SH-SY5Y (cell line): ENCODE results near the gene MTMR12.

ENCODE experiments used
- GATA2 ChIP-seq: IDR thresholded peaks from 2 replicates; pipeline ENCODE4 v1.6.1; 2011; ENCODE audit warnings: mild to moderate bottlenecking, low read depth, low read length
- GATA3 ChIP-seq: IDR thresholded peaks from 2 replicates; pipeline ENCODE4 v1.6.1; 2011; ENCODE audit warnings: low read depth, mild to moderate bottlenecking, low read length, moderate library complexity

- no peak for TF ChIP-seq GATA2
- no peak for TF ChIP-seq GATA3
Measured at GRCh38 chr5:32303755-32304120, 9.0 kb downstream of the MTMR12 start.
